ENCODE data around the gene GALNTL6. TPM values are rescaled to one million over a fixed set of nuclear protein-coding genes. Genes with fewer than 3 reads are reported as not detected.

GALNTL6 gene
- total RNA-seq, 1 donor from 2014 or later: 10.0 TPM

DNA sequence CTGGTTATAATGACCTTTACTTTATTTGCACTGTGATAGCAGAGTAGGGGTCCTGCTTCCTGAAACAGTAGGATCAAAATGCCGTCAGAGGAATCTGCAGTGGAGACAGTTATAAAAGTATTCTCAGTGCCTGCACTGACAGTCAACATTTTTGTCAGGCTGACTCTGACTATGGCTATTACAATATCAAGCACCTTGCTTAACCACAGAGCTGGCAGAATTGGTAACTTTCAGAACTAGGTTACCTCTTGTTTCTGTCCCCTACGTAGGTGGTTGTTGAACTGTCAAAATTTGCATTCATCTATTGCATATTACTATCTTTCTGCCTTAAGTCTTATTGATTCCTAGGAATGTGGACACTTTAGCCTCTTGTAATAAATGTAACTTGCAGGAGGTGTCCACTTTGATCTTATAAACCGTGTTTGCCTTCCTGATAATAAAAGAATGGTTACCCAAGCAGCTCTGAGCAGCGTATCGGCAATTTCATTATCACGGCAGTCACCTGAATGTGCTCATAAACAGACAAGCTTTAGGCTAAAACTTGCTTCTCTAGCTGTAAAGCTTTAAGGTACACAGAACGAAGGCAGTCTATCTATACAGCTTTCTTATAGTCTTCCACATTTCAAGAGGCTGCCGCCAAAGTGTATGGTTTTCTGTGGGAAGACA lies 1002.4 kb downstream of the GALNTL6 start:
- DNase-seq: no peak

DNA sequence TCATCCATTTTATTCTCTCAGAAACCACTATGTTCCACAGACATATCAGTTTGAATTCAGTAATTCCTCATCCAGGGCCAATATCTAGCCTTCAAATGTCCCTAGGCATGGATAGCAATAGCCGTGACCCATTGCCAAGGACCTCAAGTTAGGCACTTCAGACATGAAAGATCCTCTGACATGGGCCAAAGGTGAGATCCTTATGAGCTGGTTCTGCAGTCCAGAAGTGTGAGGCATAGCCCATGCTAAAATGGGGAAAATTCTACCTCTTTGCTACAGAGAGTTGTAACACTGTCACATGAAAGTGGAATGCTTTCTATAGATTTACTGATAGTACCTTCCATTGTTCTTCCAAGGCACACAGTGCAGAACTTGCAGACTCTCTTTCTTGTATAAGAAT lies 1005.7 kb downstream of the GALNTL6 start:
- no peak for DNase-seq

DNA sequence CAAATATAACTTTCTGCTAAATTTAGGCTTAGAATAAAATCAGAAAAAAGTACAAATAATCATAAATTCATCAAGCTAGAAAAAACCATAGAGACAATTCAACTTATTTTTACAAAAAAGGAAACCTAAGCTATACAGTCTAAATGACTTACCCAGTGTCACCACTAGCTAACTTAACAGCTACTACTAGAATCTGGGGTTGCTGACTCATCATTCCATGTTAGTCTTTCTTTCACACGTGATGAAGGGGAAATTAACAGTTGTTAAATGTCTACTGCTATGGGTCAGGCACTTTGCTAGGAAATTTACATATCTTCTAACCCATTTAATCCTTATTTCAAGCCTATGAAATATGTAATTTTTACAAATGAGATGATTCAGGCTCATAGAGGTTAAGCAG lies 1006.1 kb downstream of the GALNTL6 start:
- DNase-seq: no peak

DNA sequence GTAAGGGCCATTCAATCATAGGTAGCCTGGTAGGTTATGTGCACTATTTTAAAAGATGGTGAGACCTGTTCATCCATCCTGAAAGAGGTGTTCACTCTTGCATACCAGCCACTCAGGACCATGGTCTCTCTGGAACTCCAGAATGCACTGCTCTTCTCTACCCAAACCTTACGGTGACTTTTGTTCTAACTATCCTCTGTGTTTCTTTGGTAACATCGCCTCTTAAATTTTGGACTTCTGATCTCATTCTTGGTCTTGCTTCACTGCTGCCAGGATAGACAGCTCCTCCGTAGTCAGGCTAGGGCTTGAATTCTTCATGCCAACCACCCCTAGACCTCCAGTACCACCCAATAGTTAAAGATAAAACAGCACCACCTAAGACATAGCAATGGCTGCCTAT lies 1009.1 kb downstream of the GALNTL6 start:
- DNase-seq: no peak

DNA sequence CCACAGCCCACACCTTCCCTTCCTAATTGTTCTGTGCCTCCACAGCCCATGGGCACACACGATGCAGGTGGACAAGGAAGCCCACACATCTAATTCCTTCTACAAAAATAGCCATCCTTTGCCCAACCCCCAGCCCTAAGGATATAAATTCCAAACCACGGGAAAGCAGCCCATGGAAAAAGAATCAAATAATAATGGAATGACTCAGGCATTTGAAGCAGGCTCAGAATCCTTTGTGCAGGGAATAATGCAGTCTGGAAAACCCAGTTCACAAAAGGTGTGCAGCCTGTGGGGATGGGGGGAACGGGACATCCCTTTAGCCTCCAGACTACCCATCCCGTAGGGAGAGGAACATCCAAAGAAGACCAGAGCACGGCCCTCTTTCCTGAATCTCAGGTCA lies 1013.1 kb downstream of the GALNTL6 start:
- DNase-seq: no peak

DNA sequence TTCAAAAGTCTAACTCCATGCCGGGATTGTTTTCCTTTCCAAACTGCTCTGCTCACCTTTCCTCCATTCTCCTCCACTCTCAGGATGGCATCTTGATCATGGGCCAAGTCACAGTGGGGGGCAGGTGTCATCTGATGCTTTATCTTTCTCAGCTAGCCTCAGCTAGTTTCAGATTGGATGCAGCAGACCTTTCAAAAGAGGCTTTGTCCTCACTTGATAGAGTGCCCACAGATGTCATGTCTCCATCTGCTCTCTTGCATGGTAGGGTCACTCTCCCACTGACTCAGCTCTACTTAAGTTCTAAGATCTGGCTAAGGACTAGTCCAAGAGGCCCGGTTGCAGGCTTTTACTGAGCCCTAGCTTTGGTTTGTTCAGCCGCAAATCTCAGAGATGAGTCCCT lies 1013.7 kb downstream of the GALNTL6 start:
- DNase-seq: no peak

DNA sequence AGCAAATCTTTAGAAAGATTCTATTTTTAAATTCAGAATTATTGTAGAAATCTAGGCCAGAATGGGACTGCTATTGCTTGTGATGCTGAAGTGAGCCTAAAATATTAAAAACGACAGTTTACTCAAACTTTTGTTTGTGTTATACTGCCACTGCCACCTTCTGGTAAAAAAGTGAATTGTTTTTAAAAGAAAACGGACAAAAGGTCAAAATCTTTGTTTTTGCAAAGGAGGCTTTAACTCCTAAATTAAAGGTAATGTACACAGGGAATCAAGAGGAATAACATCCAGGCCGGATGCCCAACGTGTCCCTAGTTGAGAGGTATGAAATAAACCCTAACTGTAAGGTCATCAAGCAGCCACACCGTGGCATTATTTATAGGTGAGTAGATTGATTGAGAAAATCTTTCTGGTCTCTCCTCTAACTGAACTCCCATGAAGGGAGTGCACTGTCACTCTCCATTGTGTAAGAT lies 1017.1 kb downstream of the GALNTL6 start:
- DNase-seq: no peak

DNA sequence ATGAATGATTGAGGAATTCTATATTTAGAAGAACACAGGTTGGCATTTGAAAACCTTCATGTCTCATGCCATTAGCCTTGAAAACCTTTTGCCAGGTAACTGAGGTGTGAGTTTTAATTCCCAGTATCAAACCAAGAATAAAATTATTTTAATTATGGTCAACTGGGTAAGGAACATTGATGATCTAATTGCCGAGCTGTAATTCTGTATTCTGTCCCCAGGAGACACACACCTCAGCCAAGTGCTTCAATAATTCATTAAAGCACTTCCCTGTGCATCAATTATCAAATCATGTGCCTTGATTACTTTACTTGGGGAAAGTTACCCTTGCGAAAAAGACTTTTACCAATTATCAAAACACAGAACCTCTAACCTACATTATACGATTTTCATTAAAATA lies 1023.5 kb downstream of the GALNTL6 start:
- no peak for DNase-seq

DNA sequence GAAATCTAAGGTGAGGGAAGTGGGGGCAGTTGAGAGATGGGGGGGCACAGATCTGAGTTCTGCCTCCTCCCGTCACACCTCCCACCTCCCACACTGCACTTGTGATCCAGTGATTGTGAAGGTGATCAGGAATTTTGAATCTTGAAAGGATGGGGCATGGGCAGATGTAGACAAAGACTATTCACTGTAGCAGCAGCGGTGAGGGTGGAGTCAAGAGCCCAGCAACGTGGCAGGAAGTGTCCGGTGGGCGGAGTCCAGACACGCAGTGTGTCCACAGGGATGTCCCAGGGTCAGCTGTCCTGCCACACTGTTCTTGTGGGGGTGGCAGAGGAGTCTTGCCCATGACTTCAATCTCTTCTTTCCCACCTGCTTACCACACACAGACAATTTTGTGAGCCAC lies 1024.9 kb downstream of the GALNTL6 start:
- DNase-seq: no peak

DNA sequence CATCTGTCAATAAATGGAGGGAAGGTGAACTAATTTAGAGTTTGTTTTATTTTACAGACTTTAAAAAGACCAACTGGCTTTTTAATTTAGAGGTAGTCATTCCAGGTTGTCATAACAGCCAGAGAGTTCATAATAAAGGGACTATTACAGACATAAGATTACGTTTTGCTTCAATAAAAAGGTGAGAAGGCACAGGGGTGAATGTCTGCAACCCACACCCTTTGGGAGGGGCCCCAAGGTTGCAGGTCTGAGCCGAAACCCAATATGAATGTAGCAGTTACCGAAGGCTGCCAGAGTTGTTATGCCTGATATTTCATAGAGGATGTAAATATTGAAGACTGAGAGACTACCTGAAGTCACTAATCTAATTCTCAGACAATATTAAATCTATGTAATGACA lies 1025.7 kb downstream of the GALNTL6 start:
- DNase-seq: no peak

DNA sequence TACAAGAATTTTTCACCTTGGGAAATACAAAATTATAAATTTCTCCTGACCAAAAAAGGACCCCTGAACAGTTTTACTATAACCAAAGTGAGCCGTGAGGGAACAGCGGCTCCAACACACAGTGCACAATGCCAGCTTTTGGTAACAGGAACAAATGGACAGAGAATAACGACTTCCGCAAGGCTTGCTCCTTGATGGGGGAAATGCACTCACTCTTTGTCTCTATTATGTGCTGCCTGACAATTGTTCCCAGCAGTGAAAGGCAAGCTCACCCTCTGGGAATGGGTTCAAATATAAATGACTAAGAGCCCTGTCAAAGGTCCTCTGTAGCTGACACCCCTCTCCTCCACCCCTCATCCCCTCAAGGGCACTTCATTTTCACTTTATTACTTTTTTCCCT lies 1029.6 kb downstream of the GALNTL6 start:
- no peak for DNase-seq

DNA sequence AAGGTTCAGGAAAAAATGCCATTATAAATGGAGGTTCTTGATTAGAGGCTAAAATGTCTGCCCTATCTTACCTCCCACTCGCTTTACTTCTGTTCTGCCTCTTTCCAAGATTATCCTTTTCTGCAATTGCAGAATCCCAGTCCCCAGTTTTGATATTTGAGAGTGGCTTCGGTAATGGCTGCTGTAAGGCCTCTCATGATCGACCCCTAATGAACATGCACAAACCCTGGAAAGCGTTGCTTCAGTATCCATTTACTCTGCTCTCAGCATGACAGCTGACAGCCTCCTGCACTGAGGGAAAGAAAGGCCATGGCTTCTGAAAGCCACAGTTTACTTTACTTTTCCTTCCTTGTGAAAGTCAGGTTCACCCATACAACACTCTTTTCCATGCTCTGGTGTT lies 1030.0 kb downstream of the GALNTL6 start:
- no peak for DNase-seq

DNA sequence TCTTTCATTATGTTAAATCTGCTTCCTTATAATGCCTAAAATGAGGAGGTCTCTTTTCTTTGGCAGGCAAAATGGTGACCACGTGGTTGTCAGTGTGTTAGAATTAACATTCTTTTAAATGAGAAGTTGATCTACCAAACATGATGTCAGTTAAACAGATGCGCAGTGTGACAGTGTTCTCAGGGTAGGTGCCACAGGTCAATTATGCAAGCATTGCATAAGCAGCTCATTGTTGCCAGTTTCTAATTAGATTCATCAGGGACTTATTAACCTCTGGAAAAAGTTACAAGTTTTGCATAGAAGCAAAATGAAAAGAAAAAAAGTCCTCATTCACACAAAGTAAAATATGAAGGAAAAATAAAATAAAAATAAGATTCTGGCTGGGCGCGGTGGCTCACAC lies 1031.4 kb downstream of the GALNTL6 start:
- no peak for DNase-seq

DNA sequence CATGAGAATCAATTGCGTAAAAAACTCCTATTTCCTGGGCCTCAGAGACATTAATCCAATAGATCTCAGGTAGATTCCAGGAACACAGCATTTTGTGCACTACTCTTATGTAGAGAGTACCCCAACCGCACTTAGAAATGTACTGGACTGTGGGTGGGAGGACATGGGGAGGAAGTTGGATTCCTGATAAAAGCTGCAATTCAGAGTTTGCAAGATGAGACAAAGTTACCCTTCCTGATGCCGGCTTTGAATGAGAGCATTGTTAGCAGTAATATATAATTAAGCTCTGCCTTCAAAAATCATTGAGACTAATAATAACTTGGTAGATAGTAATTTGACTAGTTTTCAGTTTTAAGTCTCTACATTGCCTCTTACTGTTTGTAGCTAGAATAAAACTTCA lies 1032.1 kb downstream of the GALNTL6 start:
- DNase-seq: no peak

DNA sequence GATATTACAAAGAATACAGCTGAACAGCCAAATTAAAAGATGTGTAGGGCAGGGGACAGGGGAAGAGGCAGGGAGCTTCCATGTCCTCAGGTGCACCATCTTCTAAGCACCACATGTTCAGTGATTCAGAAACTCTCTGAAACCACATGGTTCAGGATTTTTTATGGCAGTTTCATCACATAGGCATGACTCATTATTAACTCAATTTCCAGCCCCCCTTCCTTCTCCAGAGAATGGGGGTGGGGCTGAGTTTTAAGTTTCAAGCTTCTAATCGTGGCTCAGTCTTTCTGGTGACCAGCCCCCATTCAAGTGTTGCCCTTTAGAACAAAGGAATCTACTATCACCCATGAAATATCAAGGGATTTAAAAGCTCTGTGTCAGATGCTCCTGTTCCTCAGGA lies 1037.6 kb downstream of the GALNTL6 start:
- DNase-seq: no peak

DNA sequence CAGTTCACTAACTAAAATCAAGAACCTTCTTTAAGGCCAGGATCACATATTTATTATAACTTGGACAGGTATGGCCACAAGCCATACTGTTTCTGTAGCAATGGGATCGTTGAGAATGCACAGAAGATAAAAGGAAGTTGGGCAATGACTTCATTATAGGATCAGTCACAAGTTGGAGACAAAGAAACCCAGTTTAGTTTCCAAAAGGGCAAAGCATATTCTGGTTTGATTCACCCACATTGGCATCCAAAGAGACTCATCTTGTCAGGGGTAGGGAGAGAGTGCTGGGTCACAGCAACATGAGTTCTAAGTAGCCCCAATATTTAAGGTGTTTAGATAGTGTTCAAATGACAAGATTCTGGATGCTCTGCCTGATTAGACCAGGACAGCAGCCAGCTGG lies 1038.3 kb downstream of the GALNTL6 start:
- DNase-seq: no peak

DNA sequence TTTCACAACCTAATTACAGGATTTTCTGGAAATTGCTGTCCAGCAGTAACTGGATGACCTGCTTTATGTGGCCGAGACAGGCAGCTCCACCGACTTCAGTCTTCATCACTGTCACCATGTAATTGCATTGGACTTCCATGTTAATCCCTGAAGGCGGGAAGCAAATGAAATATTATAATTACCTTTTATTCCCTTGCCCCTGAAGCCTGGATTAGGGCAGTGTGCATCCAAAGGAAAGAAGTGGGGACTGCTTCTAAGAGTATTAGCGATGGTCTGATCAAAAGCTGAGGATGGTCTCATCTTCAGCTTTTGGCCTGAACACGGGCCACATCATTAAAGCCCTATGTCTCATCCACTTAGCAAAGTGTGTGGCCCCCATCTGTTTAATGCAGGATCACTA lies 1043.8 kb downstream of the GALNTL6 start:
- DNase-seq: no peak

DNA sequence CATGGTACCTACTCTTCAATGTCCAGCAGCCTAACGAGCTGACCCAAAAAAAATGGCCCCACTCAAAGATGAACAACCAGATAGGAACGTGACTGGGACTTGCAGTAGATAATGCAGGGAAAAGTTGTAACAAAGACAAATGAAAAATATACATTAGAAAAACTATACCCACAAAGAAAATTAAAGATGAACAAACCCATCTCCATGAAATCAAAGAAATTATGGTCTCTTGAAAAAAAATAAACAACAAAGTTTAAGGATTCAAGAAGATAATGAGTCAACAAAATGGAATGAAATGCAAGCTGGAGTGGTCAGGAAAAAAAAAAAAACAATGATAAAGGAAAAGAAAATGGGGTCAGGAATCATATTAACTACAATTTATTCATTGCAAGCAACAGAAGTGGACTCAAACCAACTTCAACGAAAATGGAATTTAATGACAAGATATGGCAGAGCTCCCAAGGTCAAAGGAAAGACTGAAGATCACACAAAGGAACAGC lies 1045.6 kb downstream of the GALNTL6 start:
- no peak for DNase-seq

DNA sequence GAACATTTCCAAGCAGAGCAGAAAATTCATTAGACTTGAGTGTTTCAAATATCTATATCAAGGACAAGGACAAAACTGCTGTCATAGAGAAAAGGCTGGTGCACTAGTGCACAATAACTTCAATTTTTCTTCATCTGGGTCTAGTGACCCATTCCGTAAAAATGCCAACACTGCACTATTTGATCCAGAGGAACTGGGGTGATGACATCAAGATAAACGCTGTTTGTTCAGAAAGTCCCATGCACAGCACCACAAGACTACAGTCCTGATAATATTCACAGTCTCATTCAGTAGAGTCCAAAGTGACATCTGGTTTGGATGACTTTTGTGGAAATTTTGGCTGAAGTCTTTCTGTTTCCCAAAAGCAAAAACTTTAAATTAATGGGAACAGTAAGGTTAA lies 1051.9 kb downstream of the GALNTL6 start:
- DNase-seq: no peak

DNA sequence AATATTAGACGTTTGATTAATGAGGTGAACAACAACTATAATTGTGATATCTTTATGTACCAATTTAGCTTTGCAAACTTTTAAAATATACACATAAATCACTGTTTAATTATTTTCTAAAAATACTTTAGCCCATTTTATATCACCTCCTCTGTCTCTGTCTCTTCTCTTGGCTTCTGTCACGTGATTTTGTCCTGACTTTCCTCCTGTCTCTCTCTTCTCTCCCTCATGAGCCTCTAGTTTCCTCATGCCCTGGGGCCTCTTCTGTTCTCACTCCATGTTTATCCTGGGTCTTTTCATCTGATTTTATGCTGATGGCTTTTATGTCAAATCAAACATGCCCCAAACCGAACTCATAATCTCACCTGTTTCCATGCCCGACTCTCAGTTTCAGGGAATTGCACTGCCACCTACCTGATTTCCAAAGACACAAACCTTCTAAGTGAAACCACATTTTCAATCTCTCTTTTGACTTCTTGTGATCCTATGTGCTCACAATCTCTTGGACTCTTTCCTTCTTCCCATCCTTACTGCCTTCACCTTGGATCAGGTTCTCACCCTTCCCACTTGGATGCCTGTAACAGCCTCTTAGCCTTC lies 1052.4 kb downstream of the GALNTL6 start:
- DNase-seq: no peak

DNA sequence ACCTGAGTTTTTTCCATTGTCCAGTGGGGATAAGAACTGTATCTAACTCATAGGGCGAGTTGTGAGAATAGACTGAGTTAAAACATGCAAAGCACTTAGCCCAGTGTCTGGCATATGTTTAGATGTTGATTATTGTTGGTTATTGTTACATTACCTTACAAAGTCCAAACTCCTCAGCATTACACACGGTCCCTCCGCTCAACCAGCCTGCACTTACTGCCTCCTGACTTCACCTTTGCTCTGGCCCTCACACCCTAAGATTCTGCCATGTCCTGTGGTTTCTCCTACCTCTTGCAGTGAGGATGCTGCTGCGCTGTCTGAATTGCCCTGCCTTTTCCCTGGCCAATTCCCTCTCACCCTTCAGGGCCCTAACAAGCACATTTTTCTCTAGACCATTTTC lies 1053.2 kb downstream of the GALNTL6 start:
- DNase-seq: no peak

DNA sequence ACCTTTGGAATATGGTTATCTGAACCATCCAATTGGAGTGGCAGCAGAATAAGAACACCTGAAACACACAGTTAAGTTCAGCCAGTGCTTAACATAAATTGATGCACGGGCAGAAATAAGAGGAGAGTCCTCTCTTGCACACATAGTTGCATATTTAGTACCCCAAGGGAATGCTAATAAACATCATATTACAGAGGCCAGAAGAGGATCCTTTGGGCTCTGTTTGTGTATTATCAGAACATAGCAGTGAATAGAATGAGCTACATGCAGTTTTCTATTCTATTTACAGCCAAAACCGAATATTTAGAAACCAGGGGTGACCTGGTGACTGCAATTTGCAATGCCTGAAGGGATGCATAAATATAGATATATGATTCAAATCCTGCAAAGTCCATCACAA lies 1054.6 kb downstream of the GALNTL6 start:
- no peak for DNase-seq

DNA sequence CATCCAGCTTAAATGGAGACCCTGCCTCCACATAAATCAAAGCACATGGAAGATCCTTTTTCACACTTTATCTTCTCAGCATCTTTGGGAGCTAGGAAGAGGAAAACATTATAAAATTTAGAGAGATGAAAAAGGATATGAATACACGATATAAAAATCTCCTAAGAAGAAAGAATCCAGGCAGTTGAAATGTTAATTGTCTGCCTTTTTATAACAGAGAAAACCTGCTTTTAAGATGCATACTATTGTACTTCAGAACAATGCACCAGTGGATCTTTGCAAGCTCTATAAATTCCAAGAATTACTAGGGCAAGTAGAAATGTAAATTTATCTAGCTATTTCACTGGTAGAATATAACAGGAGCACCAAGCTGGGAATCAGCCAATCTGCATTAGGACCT lies 1055.1 kb downstream of the GALNTL6 start:
- DNase-seq: no peak

DNA sequence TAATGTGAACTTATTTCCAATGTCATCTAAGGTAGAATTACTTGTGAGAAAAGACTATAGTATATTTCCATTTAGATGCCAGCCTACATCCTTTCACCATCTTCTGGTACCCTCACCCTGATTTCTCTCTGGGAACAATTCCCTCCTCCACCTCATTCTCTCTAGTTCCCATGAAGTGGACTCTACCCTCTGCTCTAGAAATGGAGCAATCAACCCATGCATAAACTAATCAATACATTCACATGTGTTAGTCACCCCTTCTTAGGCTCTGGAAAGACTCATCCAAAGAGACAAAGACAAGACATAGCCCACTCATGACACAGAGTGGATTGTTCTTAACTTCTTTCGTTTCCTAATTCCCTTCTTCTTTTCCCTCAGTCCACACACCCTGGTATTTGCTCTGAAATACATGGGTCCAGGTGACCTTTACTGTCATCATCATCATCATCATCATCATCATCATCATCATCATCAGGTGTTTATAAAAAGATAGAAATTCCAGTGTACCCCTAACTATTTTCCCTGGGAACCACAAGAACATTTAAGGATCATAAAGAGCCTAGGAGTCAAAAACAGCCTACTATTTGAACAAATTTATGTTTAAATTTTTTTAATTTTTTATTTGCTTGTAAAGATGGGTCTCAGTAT lies 1056.5 kb downstream of the GALNTL6 start:
- no peak for DNase-seq
